DMS53 treated with DMSO at 0.1 percent for 48 hours (cell line): ENCODE measurements around the gene FBRS.
"Not testable (repeated sequence)": the region's sequence is repeated elsewhere in the genome, so short reads cannot be mapped to it uniquely, and the experiment has no call there.

Experiments used
- DNase-seq: peaks from one replicate; lab custom pipeline; 2025; ENCODE audit not compliant: unreplicated experiment; lab: John Stamatoyannopoulos, UW

FBRS gene

DNA sequence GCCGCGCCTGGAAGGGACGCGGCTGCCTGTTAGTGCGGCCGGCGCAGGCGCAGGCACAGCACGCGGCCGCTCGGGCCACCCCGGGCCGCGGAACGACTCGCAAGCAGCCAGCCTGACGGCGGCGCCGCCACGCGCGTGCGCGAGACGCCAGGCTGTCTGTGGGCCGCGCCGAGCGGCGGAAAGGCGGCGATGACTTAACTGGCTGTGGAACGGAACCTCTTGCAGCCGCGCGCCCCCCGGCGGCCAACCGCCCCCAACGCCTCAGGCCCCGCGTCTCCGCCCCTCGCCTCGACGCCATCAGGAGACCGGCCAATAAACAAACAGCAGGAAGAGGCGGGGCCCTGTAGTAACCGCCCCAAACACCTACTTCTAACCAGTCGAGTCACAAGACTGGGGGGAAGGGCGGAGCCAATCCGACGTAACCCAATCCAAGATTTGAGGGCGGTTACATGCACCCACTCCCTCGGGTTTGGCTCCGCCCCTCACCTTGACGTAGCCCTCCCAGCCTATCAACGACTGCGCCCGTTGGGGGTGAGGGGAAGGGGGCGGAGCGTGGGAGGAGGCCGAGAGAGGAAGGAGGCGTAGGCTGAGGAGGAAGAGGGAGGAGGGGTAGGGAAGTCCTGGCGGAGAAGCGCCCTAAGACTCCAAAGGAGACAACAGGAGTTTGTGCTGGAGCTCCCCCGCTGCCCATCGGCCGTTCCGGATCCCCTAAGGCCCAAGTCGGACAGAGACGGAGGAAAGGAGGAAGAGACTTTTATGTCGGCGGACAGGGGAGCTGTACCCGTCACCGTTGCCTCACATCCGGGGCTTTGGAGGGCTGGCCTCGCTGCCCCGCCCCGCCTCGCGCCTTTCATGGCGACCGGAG, at the start of gene FBRS:
TSS of gene FBRS (plus strand) at position 566 of the 865 bp plus-strand sequence. CDS start 1,088 bp downstream, outside the sequence.
- peak; percentile 97 for DNase-seq

DNA sequence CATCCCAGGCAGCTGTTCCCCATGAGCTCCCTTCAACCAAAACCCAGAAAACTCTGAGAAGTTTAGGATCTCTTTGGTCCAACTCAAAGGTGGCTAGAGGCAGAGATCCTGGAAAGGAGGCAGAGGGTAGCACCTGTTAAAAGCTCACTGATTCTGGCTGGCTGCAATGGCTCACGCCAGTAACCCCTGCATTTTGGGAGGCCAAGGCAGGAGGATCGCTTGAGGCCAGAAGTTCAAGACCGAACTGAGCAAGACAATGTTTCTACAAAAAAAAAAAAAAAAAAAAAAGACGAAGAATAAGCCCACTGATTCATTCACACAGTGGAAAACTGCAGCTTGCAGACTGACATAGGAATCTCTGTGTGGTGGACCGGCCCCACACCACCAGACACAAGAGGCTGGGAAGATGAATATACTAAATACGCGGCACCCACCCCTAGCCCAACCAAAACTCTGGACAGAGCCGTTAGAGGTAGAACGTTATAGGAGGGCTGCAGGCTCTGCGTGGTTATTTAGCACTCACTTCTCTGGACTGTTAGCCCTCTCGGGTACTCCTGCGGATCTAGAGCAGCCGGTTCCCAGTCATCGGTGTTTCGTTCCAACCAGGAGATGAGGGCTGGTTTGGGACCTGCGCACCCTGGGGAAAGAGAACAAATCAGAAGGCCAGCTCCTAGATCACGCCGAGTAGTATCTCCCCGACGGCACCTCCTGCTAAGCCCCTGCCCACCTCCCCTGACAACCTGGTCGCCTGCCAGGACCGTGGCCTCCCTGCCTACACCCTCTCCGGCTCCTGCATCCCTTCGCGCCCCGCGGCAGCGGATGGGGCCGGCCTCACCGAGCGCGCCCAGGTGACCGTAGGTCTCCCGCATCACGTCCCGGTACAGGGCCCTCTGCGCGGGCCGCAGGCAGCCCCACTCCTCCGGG, 49.0 kb upstream of the FBRS start:
- no peak for DNase-seq

DNA sequence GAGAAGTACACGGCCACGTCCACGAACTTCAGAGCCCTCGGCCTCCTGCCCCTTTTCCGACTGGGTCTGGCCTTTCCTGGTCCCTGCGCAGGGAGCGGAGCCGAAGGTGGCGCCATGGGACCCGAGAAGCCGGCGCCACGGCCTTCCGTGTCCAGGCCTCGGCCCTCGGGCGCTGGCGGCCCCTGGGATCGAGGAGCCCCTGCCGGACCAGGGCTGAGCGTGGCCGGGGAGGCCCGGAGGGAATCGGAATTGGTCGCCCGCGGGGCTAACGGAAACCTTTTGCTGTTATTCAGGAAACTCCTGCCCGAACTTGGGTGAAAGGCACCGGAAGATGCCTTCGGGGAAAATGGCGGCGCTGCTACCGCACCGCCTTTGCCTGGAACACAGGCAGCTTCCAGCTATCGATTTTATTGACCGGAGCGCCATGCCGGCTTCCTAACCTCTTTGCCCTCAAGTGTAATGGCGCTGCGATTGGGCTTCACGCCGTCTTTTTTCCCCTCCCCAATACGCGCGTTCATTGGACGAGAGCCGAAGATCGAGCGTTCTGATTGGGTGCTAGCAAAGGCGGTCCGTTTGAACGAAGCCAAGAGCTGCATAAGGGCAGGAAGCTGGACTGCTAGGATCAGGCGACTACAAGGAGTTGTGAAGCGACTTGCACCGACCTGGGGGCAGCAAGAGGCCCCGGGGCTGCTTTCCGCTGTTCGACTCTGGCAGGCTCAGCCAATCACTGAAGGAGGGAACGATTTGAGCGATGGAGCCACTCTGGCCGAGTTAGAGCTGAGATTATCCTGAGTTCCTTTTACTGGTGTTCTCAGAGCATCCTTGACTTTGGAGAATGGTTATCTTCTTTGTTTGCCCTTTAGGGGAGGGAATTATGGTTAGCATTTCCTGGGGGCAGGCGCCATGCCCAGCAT, 48.0 kb upstream of the FBRS start, which contains the start of gene ZNF689:
TSS of gene ZNF689 (minus strand) at position 464 of the 914 bp plus-strand sequence. CDS start at position 116, 348 bp downstream.
- DNase-seq: peak; percentile 85

DNA sequence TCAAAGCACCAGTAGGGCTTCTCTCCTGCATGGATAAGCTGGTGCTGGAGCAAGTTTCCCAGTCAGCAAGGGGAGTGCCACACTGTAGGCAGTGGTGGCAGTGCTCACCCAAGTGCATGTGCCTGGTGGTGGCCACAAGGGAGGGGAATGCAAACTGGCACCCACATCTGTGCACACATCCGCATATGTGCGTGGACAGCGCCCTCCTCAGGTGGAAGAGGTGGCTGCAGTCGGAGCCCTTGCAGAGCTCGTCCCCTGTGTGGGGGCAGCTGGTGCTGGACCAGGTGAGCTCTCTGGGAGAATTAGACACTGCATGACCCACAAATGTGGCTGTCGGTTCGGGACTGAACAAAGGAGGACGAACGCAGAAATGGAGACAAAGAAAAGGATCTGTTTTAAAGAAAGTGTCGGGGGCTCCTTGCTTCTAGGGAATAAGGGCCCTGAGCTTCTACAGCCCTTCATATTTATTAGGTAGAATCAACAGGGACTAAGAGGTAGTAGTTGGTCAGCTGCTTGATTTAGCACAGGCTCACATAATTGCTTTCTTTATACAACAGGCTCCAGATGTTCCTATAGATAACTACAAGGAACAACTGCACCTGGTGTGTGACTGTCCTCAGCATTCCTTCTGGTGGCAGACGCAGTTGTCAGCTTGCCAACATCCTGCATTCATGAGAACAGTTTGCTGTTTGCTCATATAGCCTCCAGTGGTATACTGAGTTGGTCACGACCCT, 42.7 kb upstream of the FBRS start:
- no peak for DNase-seq

DNA sequence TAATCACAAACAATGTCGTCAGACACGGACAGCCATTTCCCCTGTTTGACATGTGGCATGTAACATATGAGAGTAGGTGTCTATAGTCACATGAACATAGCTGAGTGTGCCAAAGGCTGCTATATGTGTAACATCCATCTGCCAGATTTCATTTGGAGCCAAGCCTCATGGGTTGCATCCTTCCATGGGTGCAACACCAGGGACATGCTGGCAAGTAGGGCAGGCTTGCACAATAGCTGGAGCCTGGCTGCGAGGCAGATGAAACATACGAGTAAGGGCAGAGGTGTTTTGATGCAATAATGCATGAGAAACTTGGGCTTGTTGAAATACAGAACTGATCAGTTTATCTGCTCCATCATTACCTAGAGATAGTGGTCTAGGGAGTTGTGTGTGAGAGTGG, 39.0 kb upstream of the FBRS start:
- DNase-seq: no peak

DNA sequence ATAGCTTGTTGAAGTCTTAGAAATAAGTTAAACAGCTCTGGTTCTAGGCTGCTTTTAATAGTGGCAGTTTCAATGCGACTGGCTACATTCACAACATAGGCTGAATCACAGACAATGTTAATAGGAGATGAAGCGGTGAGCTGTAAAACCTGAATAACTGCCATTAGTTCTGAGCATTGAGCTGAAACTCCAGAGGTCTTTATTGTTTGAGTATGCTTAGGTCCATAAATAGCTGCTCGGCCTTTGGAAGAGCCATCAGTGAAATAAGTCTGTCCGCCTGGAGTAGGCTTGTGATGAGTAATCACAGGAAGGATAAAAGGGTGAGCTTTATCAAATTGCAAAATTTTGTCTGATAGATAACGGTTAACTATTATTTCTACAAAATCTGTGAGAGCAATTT, 38.6 kb upstream of the FBRS start:
- DNase-seq: no peak

DNA sequence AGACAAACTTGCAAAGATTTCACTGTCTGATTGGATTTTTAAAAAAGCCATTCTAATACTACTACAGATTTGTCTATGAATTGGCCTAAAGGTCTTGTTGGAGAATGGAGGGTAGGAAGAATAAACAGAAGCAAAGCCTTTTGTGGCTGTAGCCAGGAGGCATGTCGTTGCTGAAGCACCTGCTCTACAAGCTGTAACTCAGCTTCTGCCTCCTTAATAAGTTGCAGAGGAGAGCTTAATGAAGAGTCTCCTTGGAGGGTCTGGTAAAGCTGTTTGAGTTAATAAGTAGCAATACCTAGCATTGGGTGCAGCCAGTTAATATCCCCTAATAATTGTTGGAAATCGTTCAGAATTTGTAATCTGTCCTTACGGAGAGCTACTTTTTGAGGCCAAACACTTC, 38.1 kb upstream of the FBRS start:
- DNase-seq: no peak

DNA sequence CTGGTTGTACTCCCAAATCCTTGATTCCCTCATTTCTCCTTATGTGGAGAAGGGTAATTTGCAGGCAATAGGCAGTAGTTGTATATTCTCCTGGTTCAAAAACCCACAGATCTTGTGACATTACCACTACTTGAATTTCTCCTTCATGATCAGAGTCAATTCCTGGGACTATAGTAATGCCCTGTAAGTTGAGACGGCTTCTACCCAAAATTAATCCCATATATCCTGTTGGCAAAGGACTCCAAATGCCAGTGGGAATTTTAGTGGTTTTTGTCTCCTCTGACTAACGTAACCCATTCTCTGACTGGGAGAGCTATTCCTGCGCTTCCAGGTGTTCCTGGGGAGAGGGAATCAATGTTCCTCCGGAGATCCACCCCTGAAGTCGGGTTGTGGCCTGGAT, 36.5 kb upstream of the FBRS start:
- DNase-seq: no peak

DNA sequence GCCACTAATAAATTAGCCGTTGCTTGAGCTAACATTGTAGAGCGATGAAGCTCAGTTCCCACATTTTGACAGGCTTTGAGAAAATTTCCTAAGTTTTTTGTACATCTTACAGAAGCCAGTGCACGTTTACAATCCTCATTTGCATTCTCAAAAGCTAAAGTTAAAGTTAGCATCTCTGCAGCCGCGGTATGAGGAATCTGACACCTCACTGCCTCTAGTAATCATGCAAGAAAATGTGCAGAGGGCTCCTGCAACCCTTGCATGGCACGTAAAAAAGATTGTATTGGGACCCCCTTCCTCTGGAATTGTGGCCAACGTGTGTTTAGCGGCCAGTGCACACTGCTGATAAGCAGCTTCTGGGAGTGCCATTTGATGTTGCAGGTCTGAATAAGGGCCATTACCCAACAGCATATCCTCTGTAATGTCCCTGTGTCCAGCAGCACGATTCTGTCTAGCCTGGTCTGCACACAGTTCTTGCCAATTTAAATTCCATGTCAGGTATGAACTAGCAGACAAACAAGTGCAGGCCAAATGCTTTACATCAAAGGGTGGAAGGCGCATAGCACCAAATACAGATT, 35.7 kb upstream of the FBRS start:
- no peak for DNase-seq

DNA sequence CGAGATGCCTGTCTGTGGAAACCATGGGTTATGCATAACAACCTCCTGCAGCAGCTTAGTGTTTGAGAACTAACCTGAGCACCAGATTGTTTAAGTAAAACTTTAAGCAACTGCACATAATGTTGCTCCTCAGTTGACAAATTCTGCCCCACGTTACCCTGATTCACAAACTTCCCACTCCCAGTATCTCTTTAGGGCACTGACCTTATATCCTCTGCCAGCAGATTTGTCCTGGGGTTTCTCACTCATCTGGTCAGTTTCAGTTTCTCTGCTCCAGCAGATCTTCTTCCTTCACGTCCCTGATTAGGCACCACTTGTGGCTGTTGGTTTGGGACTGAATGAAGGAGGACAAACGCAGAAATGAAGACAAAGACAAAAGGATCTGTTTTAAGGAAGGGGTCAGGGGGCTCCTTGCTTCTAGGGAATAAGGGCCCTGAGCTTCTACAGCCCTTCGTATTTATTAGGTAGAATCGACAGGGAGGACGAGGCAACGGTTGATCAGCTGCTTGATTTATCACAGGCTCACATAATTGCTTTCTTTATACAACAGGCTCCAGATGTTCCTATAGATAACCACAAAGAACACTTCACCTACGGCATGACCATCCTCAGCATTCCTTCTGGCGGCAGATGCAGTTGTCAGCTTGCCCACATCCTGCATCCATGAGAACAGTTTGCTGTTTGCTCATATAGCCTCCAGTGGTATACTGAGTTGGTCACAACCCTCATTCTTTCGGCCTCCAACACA, 34.5 kb upstream of the FBRS start:
- no peak for DNase-seq

DNA sequence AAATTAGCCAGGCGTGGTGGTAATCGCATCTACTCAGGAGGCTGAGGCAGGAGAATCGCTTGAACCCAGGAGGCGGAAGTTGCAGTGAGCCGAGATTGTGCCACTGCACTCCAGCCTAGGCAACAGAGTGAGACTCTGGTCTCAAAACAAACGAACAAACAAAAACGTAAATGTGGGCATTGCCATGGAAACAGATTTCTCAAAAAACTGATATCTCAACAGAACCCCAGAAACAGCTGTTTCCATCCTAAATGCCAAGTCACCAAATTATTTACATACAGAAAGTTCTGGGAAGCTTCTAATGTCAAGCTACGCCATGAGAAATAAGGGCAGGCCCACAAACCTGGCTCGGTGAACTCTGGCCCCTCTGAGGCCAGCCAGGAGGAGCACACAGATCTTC, 32.0 kb upstream of the FBRS start:
- DNase-seq: no peak

DNA sequence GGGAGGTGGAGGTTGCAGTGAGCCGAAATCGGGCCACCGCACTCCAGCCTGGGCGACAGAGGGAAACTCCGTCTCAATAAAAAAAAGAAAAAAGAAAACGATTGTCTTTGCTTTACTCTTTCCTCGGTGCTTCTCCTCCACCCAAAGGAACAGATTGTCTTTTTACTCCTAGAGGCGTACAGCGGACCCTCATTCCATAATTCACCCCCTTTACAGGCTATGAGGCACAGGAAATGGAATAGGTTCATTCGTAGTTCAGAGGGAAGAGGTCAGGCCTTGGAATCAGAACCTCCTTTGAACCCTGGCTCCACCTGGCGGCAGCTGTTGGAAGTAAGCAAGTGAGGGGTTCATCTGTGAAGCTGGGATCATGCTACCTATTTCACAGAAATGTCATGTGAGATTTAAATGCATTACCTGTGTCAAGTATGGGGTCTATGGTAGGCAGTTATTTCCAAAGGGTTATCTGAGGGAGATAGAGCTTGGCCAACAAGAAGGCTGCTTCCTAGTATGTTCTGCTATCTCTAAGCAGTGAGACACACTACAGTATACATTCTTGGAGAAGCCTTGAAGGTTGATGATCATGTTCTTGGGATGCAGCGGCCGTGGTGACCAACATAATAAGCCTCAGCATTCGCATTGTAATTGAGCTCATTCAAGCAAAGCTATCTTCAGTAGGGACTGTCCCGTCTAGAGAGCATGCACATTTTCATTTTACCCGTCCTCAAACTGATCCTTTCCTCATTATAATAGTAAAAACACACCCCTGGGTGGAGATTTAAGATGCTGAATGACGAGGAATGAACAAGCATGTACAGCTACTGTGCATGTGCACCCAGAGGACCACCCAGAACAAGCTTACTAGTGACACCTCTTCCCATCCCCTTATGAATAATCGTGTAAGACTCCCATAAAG, 29.3 kb upstream of the FBRS start:
- DNase-seq: peak; percentile 46

DNA sequence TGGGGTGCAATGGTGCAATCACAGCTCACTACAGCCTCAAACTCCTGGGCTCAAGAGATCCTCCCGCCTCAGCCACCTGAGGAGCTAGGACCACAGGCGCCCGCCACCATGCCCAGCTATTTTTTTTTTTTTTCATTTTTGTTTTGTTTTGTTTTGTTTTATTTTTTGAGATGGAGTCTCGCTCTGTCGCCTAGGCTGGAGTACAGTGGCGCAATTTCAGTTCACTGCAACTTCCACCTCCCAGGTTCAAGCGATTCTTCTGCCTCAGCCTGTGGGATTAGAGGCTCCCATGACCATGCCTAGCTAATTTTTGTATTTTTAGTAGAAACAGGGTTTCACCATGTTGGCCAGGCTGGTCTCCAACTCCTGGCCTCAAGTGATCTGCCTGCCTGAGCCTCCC, 25.8 kb upstream of the FBRS start:
- DNase-seq: not testable (repeated sequence)

DNA sequence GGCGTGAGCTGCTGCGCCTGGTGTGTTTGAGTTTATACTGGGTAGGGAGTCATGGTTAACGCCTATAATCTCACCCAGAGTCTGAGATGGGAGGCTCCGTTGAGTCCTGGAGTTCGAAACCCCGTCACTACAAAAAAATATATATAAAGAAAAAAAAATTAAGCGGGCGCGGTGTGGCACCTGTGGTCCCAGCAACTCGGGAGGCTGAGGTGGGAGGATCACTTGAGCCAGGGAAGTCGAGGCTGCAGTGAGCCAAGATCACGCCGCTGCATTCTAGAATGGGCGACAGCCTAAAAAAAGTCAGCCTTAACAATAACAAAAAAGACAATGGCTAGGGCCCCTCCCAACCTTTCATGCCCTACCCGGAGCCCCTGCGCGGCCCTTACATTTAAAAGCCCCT, 24.7 kb upstream of the FBRS start:
- no peak for DNase-seq

DNA sequence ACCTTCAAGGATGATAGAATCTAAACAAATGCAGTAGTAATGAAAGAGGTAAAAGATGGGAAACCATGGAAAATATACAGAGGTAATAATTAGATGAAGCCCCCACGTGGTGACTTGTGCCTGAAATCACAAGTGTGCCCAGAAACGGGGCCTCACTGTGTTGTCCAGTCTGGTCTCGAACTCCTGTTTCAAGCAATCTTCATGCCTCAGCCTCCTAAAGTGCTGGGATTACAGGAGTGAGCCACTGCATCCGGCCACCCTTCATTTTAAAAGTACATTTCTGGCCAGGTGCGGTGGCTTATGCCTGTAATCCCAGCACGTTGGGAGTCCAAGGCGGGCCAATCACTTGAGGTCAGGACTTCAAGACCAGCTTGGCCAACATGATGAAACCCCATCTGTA, 21.6 kb upstream of the FBRS start:
- no peak for DNase-seq

DNA sequence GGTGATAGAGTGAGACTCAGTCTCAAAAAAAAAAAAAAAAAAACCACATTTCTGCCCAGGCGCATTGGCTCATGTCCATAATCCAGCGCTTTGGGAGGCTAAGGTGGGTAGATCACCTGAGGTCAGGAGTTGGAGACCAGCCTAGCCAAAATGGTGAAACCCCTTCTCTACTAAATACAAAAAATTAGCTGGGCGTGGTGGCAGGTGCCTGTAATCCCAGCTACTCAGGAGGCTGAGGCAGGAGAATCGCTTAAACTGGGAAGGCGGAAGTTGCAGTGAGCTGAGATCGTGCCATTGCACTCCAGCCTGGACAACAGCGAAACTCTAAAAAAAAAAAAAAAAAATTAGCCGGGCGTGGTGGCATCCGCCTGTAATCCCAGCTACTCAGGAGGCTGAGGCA, 21.1 kb upstream of the FBRS start:
- not testable (repeated sequence) for DNase-seq

DNA sequence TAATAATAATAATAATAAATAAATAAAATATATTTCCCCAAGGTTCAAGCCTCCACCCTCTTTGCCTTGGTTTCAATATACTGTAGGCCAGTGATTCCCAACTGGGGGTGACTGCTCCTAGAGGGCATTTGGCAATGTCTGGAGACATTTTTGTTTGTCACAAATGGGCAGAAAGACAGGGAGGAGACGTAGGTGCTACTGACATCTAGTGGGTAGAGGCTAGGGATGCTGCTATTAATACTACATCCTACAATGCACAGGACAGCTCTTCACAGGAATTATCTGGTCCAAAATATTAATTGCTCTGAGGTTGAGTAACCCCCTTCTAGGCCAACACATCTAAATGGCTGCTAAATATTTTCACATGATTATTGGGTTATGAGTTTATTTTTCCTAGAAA, 20.3 kb upstream of the FBRS start:
- DNase-seq: peak; percentile 30

DNA sequence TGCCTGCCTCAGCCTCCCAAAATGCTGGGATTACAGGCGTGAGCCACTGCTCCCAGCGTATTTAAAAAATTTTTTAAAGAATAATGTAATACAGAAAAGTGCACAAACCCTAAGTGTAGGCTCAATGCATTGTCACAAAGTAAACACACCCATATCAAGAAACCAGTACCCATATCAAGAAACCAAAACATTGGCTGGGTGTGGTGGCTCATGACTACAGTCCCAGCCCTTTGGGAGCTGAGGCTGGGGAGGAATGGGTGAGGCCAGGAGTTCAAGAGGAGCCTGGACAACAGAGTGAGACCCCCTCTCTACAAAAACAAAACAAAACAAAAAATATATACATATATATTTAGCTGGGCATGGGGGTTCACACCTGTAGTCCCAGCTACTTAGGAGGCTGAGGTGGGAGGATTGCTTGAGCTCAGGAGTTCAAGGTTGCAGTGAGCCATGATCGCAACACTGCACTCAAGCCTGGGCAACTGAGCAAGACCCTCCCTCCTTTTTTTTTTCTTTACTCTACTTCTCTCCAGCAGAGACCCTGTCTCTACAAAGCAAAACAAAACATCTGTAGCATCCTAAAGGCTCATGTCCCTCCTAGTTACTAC, 16.8 kb upstream of the FBRS start:
- no peak for DNase-seq
